ENCODE data around the gene CDC25B.
A peak's percentile ranks its signal among the peaks of the same experiment; 100 is the strongest.

The CDC25B gene

DNA sequence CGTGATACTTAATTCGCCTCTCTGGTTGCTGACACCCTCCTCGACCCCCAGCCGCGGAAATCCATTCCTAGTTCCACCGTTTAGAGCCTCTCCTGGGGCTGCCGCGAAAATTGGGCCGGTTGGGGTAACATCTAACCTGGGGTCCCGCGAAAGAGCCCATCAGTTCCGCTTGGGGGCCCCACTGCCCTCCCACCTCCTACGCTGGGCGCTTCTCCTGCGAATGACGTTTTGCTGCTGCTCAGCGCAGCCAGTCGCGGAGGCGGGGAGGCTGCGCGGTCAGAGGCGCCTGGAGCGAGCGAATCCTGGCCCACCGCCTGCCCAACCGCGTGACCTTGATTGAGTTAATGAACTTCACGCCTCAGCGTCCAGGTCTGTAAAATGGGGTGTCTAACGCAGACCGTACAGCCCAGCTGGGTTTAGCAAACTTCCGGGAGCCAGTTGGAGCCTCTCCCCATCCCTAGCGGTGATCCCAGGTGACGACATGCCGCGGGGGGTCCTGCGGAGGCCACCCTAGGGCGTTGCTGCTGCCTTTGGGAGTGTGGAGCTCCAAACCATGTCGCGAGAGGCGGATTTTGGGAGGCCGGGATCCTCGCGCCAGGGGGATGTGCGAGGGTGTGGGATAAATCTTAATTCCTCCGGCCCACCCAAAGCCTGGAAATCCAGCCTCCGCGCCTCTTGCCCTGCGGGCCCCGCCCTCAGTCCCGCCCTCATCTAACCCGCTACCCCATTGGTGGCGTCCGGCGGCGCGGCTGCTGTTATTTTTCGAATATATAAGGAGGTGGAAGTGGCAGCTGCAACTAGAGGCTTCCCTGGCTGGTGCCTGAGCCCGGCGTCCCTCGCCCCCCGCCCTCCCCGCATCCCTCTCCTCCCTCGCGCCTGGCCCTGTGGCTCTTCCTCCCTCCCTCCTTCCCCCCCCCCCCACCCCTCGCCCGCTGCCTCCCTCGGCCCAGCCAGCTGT, at the start of gene CDC25B:
Gene CDC25B, plus strand, starts transcription at position 800 of the 958 bp plus-strand sequence. CDS start 222 bp downstream, outside the sequence.
- DNase-seq: peak; percentile 76

DNA sequence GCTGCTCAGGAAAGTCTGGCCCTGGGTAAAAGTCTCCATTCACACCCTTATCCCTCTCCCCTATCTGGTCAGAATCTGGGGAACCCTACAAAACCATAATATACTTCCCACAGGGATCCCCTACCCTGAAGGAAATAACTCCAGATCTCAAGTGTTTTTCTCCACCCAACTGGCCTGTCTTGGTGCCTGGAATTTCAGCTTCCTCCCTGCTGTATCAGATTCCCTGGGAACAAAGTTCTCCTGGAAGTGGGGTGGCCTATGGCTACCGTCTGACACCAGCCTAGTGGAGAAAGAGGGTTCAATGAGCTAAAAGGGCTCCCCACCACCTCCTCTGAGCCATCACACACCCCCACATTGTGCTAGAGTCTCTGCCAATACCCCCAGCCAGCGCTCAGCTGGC, 48.6 kb upstream of the CDC25B start:
- no peak for DNase-seq

DNA sequence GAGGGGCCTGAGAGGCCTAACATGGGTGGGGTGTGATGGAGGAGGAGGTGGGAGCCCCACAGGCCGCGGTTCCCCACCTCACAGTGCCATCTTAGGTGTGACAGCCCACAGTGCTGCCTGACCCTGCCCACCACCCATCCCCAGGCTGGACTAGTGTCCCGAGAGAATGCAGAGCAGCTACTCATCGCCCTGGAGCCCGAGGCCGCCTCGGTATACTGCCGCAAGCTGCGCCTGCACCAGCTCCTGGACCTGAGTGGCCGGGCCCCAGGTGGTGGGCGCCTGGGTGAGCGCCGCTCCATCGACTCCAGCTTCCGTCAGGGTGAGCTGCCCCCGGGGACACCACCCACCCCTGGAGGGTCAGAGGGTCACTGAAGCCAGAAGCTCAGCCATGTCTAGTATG, 48.0 kb upstream of the CDC25B start:
- no peak for DNase-seq

DNA sequence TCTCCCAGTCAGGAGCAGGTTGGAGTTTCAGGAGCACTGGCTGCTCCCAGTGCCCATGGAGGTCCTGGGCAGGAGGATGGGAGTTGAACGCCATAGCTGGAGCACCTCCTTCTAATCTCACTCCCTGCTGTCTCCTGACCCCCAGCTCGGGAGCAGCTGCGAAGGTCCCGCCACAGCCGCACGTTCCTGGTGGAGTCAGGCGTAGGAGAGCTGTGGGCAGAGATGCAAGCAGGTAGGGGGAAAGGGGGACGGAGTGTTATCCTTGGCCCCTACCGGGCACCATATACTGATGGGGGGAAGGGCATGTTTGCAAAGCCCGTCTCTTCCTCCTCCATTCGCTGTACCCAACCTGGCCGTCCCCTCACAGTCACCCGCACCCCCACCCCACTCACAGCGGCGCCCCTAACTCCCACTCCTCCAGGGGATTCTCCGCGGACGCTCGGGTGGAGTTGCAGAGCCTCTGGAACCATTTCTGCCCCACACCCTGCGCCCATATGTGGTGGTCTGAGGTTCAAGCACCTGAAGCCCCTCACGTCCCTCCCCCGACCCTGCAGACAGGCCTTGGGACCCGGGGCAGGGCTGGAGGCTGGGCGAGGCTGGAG, 46.9 kb upstream of the CDC25B start:
- DNase-seq: no peak

DNA sequence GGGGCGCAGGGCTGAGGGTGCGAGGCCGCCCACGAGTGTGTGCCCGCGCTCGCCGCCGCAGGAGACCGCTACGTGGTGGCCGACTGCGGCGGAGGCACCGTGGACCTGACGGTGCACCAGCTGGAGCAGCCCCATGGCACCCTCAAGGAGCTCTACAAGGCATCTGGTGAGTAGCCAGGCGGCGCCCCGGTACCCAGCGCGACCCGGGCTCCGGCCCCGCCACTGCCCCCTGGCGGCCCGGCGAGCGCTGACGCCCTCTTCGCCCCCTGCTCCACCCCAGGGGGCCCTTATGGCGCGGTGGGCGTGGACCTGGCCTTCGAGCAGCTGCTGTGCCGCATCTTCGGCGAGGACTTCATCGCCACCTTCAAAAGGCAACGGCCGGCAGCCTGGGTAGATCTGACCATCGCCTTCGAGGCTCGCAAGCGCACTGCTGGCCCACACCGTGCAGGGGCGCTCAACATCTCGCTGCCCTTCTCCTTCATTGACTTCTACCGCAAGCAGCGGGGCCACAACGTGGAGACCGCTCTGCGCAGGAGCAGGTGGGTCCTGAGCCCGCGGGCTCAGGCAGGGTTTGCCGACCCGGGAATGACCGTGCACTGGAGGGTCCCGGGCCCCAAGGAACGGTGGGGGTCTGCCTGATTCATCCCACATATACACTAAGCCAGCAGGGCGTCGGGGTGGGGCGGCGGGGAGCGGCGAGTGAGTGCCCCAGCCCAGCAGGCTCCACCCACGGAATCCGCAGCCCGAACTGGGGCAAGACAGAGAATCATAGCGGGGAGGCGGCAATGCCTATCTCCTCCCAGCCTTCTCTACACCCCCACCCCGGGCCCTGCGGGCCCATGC, 46.2 kb upstream of the CDC25B start:
- DNase-seq: no peak

DNA sequence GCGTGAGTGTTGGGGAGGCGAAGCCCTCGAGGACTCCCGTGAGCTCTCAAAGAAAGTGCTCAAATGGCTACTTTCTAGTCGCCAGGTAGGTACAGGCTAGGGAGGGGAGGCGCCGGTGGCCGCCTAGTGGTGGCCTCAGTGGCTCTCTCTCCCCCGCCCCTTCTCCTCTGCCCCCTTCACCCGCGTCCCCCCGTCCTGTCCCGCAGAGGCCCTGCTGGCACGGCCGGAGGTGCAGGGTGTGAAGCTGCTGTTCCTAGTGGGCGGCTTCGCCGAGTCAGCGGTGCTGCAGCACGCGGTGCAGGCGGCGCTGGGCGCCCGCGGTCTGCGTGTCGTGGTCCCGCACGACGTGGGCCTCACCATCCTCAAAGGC, 44.8 kb upstream of the CDC25B start:
- DNase-seq: no peak

DNA sequence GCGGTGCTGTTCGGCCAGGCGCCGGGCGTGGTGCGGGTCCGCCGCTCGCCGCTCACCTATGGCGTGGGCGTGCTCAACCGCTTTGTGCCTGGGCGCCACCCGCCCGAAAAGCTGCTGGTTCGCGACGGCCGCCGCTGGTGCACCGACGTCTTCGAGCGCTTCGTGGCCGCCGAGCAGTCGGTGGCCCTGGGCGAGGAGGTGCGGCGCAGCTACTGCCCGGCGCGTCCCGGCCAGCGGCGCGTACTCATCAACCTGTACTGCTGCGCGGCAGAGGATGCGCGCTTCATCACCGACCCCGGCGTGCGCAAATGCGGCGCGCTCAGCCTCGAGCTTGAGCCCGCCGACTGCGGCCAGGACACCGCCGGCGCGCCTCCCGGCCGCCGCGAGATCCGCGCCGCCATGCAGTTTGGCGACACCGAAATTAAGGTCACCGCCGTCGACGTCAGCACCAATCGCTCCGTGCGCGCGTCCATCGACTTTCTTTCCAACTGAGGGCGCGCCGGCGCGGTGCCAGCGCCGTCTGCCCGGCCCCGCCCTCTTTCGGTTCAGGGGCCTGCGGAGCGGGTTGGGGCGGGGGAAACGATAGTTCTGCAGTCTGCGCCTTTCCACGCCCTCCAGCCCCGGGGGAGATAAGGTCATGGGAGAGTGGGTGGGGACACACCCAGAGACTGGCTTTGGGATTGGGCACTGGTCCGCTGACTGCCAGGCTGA, 44.3 kb upstream of the CDC25B start:
- DNase-seq: no peak

DNA sequence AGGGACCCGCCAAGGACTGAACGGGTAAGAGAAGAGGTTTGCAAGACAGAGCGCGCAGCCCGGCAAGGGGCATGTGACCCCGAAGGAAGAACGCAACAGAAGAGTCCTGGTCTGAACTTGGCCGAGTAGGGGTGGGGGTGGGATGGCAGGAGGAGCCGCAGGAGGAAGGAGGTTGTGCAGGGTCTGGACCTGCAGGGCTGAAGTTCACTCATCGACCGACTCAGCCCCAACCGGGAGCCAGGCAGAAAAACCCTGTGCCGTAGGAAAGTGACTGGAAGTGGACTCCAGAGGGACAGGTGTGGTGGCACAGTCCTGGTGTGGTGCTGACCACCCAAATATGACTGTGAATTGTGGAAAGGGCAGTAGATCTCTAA, 43.7 kb upstream of the CDC25B start:
- DNase-seq: no peak

DNA sequence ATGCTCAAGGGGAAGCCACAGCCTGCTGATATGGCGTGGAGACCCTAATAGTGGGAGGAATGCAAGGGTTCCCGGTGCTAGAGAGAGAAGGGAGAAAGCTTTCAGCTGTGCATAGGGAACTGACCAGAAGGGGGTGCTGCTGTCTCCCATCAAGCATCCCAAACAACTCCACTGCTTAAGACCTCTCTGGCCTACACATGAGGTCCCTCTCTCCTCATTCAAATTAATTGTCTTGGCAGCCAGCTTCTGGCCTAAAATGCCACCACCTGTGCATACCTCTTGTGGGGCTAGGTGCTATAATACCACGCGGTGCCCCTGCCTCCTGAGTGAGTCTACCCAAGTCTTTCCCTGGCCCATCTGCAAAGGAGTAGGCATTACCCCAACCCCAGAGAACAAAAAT, 43.0 kb upstream of the CDC25B start:
- DNase-seq: no peak

DNA sequence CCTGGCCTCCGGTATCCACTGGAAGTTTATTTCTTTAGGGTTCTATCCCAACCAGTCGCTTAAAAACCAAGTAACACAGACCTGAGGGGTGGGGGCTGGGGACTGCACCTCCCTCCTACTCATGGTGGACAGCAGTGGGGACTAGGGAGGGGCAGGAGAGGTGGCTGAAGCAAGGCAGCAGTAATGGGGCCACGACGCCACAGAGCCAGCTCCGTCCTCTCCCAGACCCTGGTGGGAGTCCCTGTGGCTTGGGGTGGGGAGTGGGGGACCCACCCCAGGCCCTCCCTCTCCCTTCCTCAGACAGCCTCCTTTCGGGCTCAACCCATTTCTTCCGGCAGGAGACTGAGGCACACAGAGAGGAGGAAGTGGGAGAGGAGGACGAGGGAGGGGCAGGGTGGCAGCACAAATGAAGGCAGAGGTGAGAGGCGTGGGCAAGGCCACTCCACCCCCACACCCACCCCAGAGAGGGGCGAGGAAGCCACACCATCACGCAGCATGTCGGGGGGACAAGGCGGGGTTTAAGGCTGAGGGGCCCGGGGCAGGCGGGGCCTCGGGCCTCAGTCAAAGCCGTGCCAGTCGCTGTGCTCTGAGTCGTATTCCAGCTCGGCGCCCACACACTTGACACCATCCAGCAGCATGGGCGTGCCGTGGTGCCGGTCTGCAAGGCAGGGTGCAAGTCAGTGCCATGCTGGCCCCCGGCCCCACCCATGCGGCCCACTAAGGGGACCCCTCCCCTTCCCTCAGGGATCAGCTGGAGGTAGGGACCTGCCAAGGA, 42.4 kb upstream of the CDC25B start:
- DNase-seq: no peak

DNA sequence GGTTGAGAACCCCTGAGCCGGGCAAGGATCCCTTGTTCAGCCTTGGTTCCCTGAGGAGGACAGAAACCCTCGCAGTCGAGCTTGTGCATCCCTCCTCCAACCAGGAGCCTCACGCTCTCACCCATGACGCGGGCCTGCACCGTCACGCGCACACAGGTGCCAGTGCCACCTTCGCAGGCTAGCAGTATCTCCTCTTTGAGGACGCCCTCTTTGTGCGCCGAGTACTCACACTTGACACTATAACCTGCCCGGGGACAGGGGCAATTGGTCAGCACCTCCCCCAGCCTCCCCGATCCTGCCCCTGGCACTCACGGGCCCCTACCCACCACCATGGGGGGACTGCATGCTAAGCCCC, 41.9 kb upstream of the CDC25B start:
- DNase-seq: no peak

DNA sequence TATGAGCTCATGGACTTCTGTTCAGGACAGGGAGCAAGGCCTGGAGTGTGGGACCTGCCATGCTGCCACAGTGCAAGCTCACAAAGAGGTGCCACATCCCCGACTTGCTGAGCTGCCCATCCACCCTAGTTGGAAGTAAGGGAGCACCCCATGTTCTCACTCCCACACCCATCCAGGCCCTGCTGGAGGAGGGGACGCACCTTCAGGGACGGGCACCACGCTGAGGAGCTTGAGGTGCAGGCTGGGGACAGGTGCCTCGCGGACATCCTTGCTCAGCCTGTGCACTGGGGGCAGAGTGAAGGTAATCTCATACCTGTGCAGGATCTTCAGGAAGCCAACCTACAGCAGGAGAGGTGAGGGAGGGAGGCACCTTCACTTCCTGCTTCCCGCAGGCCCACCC, 40.8 kb upstream of the CDC25B start:
- no peak for DNase-seq

DNA sequence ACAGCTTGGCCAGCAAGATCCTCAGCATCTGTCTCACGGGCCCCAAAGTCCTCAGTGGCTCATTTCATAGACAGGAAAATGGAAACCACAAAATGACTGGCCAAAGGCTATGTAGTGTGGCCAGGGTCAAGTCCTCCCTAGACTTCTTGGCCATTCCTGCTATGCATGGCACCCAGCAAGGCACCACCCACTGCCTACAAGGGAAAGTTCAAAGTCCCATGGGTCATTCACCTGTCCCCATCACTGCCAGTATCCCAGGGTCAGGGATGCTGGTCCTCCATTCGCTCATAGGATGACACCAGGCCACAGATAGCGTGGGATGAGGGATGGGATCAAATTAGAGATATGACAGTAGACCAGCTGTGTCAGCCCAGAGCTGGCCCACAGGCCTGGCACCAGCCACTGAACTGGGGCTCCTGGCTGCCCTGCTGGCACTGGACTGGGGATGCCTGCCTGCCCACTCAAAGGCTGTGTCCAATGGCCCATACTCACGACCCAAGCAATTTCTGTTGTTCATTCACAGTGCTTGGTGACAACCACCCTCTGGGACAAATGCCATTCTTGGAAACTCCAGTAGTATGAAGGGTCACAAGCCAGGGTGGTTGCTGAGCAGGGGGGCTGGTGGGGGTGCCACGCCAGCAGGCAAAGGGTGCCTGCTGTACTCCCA, 40.2 kb upstream of the CDC25B start:
- DNase-seq: no peak

DNA sequence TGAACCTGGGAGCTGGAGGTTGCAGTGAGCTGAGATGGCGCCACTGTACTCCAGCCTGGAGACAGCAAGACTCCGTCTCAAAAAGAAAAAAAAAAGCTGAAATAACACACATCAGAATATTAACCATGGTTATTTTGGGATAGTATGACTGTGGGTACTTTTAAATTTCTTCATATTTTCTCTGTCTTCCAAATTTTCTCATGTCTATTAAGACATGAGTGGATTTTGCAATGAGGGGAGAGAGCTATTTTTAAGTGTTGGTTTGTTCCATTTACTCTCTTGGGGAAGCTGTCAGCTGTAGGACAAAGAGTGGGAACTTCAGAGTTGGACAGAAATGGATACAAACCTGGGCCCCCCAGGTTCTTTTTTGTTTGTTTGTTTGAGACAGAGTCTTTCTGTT, 38.8 kb upstream of the CDC25B start:
- DNase-seq: no peak

DNA sequence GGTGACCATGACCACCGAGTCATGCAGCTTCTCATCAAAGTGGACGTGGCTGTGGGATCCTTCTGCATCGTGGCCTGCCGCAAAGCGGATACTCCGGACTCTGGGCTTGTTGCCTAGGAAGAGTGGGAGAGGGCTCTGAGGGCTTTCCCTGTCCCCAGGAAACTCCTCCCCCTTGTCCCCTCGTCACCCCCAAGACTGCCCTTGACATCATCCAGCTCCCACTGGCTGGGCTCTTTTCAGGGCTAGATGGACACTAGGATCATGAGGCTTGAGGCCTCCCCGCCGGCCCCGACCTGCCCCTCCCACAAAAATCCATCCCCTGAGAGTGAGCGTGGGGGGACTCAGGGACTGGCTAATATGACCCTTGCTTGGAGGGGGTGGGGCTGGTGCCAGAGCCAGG, 37.5 kb upstream of the CDC25B start:
- no peak for DNase-seq

DNA sequence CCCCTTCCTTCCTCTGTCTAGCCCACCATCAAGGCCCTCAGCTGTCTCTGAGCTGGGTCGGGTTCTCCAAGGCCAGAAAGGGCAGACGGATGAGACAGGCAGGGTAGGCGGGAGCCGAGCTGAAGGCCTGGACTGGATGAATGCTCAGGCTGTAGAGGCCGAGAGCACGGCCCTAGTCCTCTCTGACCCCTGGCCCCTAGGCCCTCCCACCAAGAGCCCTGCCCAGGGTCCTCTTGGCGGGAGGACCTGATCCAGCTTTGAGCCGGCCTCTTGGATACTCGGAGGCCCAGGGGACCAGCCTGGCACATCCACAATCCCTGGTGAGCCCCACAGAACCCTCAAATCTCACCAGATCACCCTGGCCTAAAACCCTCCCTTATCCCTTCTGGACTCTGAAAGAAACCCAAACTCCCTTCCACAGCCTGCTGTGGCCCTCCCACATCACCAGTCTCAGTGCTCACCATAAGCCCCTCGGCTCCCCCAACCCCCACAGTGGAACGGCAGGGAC, 36.7 kb upstream of the CDC25B start:
- DNase-seq: no peak

DNA sequence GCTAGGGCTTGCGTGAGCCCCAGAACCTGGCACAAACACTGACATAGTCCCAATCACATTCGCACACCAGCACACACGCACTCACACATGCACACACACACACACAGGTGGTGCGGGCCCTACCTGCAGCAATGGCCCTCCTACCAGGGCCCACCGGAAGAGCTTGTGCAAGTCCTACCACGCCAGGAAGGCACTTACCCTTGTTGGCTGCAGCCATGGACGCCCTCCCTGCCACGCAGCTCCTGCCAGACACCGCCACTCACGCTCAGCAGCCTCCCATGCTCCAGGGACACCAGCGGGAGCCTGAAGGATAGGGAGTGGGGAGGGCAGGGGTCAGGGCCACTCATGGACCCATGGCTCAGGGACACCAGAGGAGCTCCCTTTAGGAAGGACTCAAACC, 36.2 kb upstream of the CDC25B start:
- DNase-seq: no peak

DNA sequence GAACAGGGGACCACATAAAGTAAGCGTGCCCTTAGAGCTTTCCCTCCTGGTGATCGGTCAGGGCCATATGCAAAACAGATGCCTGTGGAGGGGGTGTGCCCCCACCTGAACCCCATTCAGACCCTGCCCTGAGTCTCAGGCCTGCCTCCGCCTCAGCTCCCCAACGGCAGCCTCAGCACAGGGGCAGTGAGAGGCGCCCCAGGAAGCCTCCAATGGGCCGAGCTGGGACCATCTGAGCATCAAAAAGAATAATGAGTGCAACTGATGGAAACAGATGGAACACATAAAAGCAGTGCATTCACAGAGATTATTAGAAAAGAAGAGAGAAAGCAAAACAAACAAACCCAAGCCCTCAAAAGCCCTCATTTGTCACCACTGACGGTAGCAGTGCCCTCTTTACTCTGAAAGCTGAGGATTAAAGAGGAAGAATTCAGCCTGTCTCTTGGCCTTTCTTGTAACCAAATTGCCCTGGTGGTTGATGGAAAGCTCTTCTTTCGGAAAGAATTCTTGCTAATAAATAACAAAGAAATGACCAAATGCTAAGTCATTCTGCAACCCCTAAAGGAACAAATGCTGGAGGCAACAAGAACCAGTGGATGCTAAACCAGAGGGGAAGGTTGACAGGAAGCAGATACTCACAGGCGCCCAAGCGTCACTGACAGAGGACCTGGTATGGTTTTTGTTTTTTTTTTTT, 35.3 kb upstream of the CDC25B start:
- DNase-seq: no peak

DNA sequence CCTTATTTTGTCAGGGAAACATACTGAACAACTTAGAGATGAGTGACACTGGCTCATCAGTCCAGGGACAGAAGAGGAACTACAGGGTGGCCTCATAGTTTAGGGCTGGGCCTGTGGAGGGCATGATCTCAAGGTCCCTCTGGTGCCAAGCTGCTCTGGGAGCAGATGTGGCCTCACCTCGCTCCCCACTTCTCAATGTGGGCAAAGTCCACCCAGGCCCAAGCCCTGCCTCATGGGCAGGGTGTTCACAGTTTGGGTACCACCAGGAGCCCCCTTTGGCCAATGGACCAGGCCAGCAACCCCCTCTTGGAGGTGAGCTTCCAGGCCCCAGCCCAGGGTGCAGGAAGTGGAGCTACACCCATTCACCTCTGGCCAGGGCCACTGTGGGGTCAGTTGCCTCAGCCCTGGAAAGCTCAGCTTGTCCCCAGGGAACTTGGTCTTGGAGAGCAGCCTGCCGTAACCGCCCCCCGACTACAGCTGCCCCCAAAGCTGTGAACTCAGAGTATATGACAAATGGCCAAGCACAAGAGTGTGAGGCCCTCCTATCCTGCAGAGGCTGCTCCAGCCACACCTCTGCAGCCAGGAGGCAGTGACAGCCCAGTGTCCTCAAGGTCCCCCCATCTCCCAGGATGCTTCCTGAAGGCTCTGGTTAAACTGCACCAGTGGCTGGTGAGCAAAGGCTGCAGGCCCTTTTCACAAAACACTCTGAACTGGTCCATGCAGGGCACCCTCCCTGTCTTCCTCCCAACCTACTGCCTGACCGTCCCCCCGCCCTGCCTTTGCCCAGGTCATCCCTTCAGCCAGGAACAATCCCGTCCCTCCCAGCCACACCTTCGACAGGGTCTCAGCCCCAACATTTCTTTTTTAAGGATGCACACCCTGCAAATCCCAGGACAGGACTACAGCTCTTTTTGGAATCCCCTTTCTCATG, 32.2 kb upstream of the CDC25B start:
- no peak for DNase-seq

DNA sequence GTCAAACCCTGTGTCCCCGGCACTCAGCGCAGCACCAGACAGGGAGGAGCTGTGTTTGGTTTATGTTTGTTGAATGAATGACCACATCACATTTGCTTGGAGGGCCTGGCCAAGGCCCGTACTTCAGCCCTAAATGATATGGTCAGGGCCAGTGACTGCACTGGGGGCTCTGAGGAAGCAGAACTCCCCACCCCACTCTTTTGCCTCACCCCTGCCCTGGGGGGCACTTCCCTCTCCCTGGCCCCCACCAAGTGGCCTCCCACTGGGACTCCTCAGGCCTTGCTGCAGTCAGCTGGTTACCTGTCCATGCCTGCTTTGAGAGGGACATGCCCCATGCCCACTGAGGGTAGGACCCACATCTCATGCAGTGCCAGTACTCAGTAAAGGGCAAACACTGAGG, 31.5 kb upstream of the CDC25B start:
- DNase-seq: no peak
